ENCODE data around the gene CDH23.

GRCh38 chr10:71434760-71435394 lies 38.2 kb downstream of the CDH23 start:
- TF ChIP-seq CTCF (IDR thresholded peaks at IDR 0.05; ENCODE audit: low read depth, low read length, poor library complexity, severe bottlenecking) (no peak), EZH2phosphoT487 (IDR thresholded peaks at IDR 0.05; ENCODE audit: borderline replicate concordance, low read length) (no peak)
